K562 (cell line): Measurements from ENCODE around the gene ANKS1B. TPM values are rescaled to one million over a fixed set of nuclear protein-coding genes. Genes with fewer than 3 reads are reported as not detected.

Source experiments
- ATAC-seq: fragments of 200-7000 bp; cut with Tn5 transposase; 3 replicates; pipeline ENCODE4 v1.9.1; 2020; ENCODE audit warnings: moderate library complexity
- BruUV-seq: library from RNA; stranded (reverse); fragments of 400-500 nt; replicated peaks from 2 replicates; lab custom pipeline; 2021; lab: Mats Ljungman, UMichigan
- CTCF ChIA-PET: fragments of 300-600 bp; formaldehyde crosslinking; extraction: SDS; loops from one replicate; lab custom pipeline; 2021; ENCODE audit warnings: low intra/inter-chr PET ratio; lab: Yijun Ruan, JAX
- POLR2A ChIA-PET: fragments of 300-600, 350-650 bp; sonication (Branson Sonifier 250); formaldehyde crosslinking; extraction: SDS; loops from one replicate; lab custom pipeline; 2021; ENCODE audit warnings: antibody characterized with exemption, inconsistent platforms; lab: Yijun Ruan, JAX
- DNase-seq, 4 experiments: peaks; one replicate each; pipeline versions ENCODE4 v3.0.0 to v3.0.0-alpha.2; 2011 to 2018; ENCODE audit warnings: low spot score in 3 of 4, mixed read lengths in 3 of 4; ENCODE audit errors: extremely low read depth in 1 of 4
- FAIRE-seq: peaks from 2 replicates; lab custom pipeline; 2011; peaks lifted over from hg19 to GRCh38; lab: Jason Lieb, UNC
- H2AFZ ChIP-seq: 2 replicates; pipeline ENCODE4 v1.6.0; 2011; ENCODE audit warnings: low read depth, low read length, control low read depth, inconsistent platforms
- H3K27ac ChIP-seq: fragments of 200-600 bp; 3 replicates; pipeline ENCODE4 v1.8.0; 2011; ENCODE audit warnings: low read depth, mild to moderate bottlenecking, control low read depth, inconsistent platforms, low read length, moderate library complexity, mixed read lengths; ENCODE audit errors: extremely low read depth
- H3K27me3 ChIP-seq, 2 experiments: fragments of 300-600 bp in 1 of 2; 2 replicates in 1 of 2; 3 replicates in 1 of 2; pipeline versions ENCODE4 v1.6.0 to v1.8.0; 2011; ENCODE audit warnings: inconsistent platforms in 2 of 2, low read length in 2 of 2, mild to moderate bottlenecking in 1 of 2, mixed read lengths in 1 of 2, moderate library complexity in 1 of 2; ENCODE audit not compliant: control insufficient read depth in 2 of 2, insufficient read depth in 2 of 2
- H3K36me3 ChIP-seq: fragments of 300-600 bp; 3 replicates; pipeline ENCODE4 v1.8.0; 2011; ENCODE audit warnings: mild to moderate bottlenecking, low read length, inconsistent platforms; ENCODE audit not compliant: control insufficient read depth, insufficient read depth
- H3K4me1 ChIP-seq, 2 experiments: fragments of 200-600 bp in 1 of 2; replicated peaks in 1 of 2; 2 replicates in 1 of 2; 3 replicates in 1 of 2; pipeline versions ENCODE4 v1.5.1 to v1.8.0; 2011; ENCODE audit warnings: inconsistent platforms in 2 of 2, low read length in 2 of 2, mild to moderate bottlenecking in 1 of 2, mixed read lengths in 1 of 2, moderate library complexity in 1 of 2; ENCODE audit not compliant: control insufficient read depth in 2 of 2, insufficient read depth in 2 of 2
- H3K4me2 ChIP-seq: 2 replicates; pipeline ENCODE4 v1.6.1; 2011; ENCODE audit warnings: low read length, control low read depth, inconsistent platforms, mixed read lengths; ENCODE audit not compliant: insufficient read depth
- H3K4me3 ChIP-seq: fragments of 200-600 bp; sonication (generic), shearing (Covaris generic); 2 replicates; pipeline ENCODE4 v1.5.1; 2016; ENCODE audit warnings: control low read depth, inconsistent platforms
- H3K79me2 ChIP-seq: fragments of 200-600 bp; 3 replicates; pipeline ENCODE4 v1.8.0; 2011; ENCODE audit warnings: low read length, inconsistent platforms; ENCODE audit not compliant: control insufficient read depth, insufficient read depth
- H3K9ac ChIP-seq, 2 experiments: 2 replicates each; pipeline versions ENCODE4 v1.6.0 to v1.6.1; 2011; ENCODE audit warnings: low read depth in 2 of 2, low read length in 2 of 2, control low read depth in 1 of 2, inconsistent platforms in 1 of 2, mild to moderate bottlenecking in 1 of 2, mixed read lengths in 1 of 2; ENCODE audit not compliant: insufficient read depth in 1 of 2
- H3K9me1 ChIP-seq: one replicate; pipeline ENCODE4 v1.6.0; 2011; ENCODE audit warnings: inconsistent platforms, mild to moderate bottlenecking, low read length, moderate library complexity; ENCODE audit not compliant: control insufficient read depth, insufficient read depth
- H3K9me3 ChIP-seq: replicated peaks from 2 replicates; pipeline ENCODE4 v1.5.1; 2011; ENCODE audit warnings: low read depth, low read length, inconsistent platforms; ENCODE audit not compliant: control insufficient read depth, insufficient read depth
- H4K20me1 ChIP-seq: replicated peaks from 2 replicates; pipeline ENCODE4 v1.6.1; 2011; ENCODE audit warnings: low read length, inconsistent platforms, mixed read lengths; ENCODE audit not compliant: control insufficient read depth, insufficient read depth
- CCNT2 ChIP-seq: IDR thresholded peaks from 2 replicates; pipeline ENCODE4 v1.6.1; 2011; ENCODE audit warnings: borderline replicate concordance, low read depth, mild to moderate bottlenecking, moderate library complexity, mixed read lengths, low read length; ENCODE audit not compliant: insufficient read length; ENCODE audit errors: extremely low read depth
- ZNF24 ChIP-seq: fragments of 450-650 bp; IDR thresholded peaks from 2 replicates; pipeline ENCODE4 v1.6.1; 2016
- ZNF449 ChIP-seq: fragments of 250-450 bp; sonication (Bioruptor Pico); IDR thresholded peaks from 2 replicates; pipeline ENCODE4 v1.8.0; 2022; ENCODE audit warnings: moderate library complexity, mild to moderate bottlenecking, inconsistent platforms
- WGBS: fragments of 100-300 bp; shearing (Covaris generic); methylation state at CpG from one replicate; pipeline ENCODE4 v1.1.6; 2016; ENCODE audit warnings: low coverage, mixed read lengths; ENCODE audit not compliant: insufficient coverage; ENCODE audit errors: missing lambda C conversion rate; 5-methylcytosine and 5-hydroxymethylcytosine counted together
- in situ Hi-C: fragments of 300-500 bp; cut with MboI; formaldehyde crosslinking; loops from 4 replicates; pipeline ENCODE4 v1.15.0; 2018; ENCODE audit warnings: inconsistent platforms, mixed read lengths
- intact Hi-C: fragments of 100-400 bp; cut with micrococcal nuclease; formaldehyde crosslinking; loops from 2 replicates; pipeline ENCODE4 v1.14.2; 2022
- polyA plus RNA-seq, 8 experiments: library from polyadenylated mRNA; depleted of rRNA in 4 of 8; stranded (reverse) in 5 of 8; unstranded in 3 of 8; fragments of >200 nt; fragmentation: Nextera tagmentation in 2 of 8; fragmentation: Illumina TruSeq in 1 of 8; extraction: Ambion mirVana in 2 of 8; extraction: Trizol in 1 of 8; gene quantifications; 2 replicates each; pipeline versions ENCODE4 v1.2.1 to v1.2.3, GENCODE V29; 2011 to 2014; ENCODE audit warnings: inconsistent platforms in 1 of 8, missing spikeins in 1 of 8
- total RNA-seq, 7 experiments: library from RNA; depleted of rRNA in 6 of 7; stranded (reverse); fragments of >200 nt in 6 of 7; fragmentation: Illumina TruSeq in 2 of 7; extraction: Trizol in 2 of 7; gene quantifications; 2 replicates each; pipeline versions ENCODE4 v1.2.1 to v1.2.3, GENCODE V29; 2011 to 2021; ENCODE audit warnings: low replicate concordance in 1 of 7

The ANKS1B gene
- total and polyA plus RNA-seq, 9 of the 15 experiments (the other 6 are each of a cell fraction or from before 2014, with no cell fraction given), result 0.04 to 0.47 (median 0.28) TPM; not detected in 4

DNA sequence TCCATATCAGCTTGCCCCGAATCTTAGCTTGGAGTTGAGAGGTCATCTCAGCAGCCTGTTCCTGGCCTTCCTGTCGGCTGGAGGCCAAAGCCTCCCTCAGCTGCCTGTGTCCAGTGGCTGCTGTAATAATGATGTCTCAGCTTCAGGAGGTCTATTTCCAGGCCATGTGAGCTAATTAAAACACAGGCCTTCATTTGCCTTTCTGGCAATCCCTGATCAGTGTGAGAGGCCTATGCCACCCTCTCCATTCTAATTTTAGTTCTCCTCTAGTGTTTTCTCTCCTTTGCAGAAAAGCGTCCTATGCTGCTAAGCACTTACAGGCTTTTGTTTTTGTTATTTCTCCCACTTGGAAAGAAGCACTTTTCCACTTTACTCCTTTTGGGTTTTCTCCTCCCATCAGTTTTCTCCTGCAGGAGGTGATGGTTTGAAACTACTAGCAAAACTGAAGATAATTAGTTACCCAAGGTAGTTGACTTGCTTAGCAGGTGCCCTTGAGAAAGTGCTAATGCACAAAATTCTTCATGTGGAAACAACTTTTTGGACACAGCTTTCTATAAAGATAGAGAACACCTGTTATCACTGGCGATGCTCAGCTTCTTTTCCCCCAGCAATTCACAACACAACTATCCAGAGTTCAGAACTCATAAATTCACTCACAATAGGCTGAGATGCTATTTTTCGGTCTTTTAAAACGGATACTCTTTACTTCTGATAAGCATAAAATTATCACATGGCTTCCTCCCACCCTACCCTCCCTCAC, 592.5 kb downstream of the ANKS1B start:
- POLR2A ChIA-PET, result no interaction called here
- H3K36me3 ChIP-seq, result no peaks in the 10 kb centered on the region

More for the DNA sequence above, 592.5 kb downstream of the ANKS1B start:
- ATAC-seq, result no peak
- Histone ChIP-seq H2AFZ (no peak overlapping the region), H3K4me2 (no peak overlapping the region), H3K9me1 (no peaks in the 10 kb centered on the region), H3K27me3 (no peaks in the 10 kb centered on the region), H3K79me2 (no peaks in the 10 kb centered on the region), H3K9ac (no peak overlapping the region), H3K9me3 (no peaks in the 10 kb centered on the region), H4K20me1 (no peaks in the 10 kb centered on the region), H3K27ac (no peak overlapping the region), H3K4me3 (no peak overlapping the region), H3K4me1 (no peaks in the 10 kb centered on the region)
- no TSS peak for BruUV-seq
- FAIRE-seq, result no peak
- in situ Hi-C loops, result no loop called here
- under 1% methylated on average over 6 of the region's 6 CpGs for WGBS
- DNase-seq, result no peak
- intact Hi-C loops, result no loop called here
- TF ChIP-seq CCNT2 (no peak), ZNF449 (CRISPR knock-in tag) (no peak), ZNF24 (no peak)
- CTCF ChIA-PET, result no interaction called here
